Measurements from ENCODE around the gene HOTAIR.

The HOTAIR gene

DNA sequence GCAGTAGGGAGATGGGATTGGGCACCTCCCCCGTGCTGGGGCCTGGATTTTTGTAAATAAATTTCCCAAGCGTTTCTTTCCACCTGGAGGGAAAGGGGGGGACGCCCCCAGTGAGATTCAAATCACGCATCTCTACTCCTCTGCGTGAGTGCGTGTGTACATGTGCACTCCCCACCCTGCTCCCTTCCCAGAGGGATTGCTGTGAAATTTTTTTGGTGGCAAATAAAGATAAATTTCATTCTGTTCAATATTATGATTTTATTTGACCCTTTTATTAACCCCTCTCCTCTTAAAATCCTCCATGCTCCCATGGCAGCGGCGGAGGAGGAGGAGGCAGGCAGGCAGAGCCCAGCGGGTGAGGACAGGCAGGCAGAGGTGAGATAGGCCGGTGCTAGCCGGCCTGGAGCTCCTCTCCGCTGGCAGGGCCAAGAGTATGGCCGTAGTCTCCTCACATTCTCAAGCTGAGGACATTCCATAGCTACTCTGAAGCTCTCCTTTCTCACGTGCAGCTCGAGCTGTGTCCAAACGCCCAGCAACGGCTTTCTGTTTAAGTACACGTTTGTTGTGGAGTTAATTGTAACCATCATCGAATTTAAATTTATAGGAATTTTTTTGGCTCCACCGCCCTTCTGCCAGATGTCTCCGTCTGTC lies 1.5 kb upstream of the HOTAIR start:
- no peak for DNase-seq (ENCODE audit: low spot score)

- no peak for DNase-seq (ENCODE audit: low spot score)
Observed at GRCh38 chr12:53975479-53976152, 862 bp upstream of the HOTAIR start.

DNA sequence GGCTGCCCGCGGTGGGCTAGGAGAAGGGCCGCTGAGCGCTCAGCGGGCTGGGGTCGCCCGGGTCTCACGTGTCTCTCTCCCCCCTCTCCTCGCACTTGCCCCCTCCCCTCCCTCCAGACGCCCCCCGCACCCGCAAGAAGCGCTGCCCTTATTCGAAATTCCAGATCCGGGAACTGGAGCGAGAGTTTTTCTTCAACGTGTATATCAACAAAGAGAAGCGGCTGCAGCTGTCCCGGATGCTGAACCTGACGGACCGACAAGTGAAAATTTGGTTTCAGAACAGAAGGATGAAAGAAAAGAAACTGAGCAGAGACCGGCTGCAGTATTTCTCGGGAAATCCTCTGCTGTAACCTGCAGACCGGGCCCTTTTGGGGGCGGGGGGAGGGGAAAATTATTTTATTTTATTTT lies 314 bp upstream of the HOTAIR start:
- no peak for DNase-seq (ENCODE audit: low spot score)

DNA sequence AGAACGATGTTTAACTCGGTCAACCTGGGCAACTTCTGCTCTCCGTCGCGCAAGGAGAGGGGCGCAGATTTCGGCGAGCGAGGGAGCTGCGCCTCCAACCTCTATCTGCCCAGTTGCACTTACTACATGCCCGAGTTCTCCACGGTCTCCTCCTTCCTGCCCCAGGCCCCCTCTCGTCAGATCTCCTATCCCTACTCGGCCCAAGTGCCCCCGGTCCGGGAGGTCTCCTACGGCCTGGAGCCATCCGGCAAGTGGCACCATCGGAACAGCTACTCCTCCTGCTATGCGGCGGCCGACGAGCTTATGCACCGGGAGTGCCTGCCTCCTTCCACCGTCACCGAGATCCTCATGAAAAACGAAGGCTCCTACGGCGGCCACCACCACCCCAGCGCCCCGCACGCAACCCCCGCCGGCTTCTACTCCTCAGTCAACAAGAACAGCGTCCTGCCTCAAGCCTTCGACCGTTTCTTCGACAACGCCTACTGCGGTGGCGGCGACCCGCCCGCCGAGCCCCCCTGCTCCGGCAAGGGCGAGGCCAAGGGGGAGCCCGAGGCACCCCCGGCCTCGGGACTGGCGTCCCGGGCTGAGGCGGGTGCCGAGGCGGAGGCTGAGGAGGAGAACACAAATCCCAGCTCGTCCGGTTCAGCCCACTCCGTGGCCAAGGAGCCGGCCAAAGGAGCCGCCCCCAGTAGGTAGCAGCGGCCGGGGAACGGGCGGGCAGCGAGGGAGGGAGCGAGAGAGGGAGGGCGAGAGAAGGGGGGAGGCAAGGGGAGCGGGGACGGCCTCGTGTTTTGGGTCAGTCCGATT lies 1.3 kb downstream of the HOTAIR start:
- DNase-seq (ENCODE audit: low spot score): no peak

GRCh38 chr12:53972722-53973235 lies 2.0 kb downstream of the HOTAIR start, which contains the start of gene HOXC11:
TSS of gene HOXC11 (plus strand) at chr12:53973126. CDS start at chr12:53973242, 116 bp downstream.
- DNase-seq (ENCODE audit: low spot score): no peak

DNA sequence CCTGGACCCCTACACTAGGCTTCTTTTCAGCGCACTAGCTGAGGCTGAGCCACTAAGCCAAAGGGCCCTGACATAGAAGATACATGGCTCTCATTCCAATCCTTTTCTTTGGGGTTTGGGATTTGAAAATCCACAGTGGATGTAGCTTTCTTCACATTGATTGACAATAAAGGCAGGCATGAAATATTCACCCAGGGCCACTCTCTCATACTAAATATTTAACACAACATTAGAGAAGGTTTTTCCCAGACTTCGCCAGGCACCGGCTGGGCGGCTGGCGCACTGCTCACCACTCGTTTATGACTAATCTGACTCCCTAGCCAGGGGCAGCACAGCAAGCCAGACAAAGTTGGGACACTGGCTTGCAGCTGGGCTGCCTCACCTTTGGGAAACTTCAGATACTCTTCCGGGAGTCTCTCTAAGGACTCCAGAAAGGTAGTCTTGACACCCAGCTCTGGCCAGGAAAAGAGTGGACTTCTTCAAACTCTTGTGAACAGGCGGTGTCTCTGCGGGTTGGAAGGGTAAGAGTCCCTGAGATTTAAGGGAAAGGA lies 2.5 kb downstream of the HOTAIR start:
- no peak for DNase-seq (ENCODE audit: low spot score)

DNA sequence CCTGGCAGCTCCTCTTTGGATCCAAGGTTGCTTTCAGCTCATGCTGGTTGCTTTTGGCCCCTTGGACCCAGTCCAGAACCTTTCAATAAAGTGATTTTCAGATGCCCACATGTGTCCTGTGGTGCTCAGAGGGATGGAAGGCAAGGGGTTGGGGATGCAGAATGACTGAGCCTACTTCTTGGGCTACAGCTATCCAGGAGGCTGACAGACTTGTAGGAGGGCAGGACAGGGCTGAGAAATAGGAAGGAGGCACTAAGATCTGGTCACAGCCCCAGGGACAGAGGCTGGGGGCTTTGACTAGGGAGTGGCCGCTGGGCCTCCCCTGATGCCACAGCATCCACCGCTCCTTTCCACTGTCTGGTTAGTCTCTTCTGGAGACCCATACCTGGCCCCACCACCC lies 3.1 kb downstream of the HOTAIR start:
- DNase-seq (ENCODE audit: low spot score): no peak

DNA sequence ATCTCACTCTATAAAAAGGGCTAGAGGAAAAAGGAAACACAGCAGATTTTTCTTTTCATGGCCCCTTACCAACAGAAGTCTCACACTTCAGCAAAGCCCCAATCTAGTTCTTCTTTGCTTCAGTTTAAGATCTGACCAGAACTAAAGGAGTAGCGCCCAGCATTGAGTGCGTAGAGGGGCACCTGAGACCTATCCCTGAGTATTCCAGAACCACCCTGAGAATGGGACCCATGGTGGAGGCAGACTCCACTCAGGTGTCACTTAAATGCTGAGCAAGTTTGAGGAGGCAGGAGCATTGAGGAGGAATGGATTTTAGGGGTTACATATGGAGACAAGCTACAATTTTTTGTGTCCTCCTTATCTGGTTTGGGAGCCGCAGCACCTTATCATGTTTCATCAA lies 3.6 kb downstream of the HOTAIR start:
- no peak for DNase-seq (ENCODE audit: low spot score)

- DNase-seq (ENCODE audit: low spot score): no peak
Observed at GRCh38 chr12:53970451-53970850, 4.3 kb downstream of the HOTAIR start.

DNA sequence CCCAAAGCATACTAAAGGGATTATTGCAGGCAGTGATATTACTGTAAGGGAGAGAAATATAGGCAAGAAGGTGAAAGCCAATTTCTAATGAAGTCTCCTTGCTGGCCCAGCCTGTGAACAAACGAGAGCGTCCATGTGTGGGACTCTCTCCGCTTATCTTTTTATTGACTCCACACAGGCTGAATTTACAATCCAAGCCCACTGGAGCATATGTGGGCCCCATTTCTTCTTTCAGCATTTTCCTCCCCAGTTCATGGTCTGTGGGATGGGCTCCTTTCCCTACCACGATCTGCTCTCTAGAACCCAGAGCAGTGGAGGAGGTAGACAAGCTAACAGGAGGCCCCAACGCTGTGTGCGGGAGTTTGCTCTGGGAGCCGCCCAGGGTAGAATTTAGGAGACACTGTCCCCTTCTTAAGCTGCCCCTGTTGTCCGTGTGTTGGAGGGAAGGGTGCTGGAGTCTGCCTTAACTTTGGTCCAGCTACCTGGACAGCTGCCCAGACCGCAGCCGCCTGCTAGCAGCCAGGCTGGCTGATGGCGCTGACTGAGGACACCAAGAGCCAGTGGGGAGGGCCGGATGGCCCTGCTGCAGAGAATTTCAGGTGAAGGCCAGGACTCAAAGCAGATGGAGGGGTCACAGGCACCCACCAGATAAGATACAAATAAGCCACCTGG lies 5.0 kb downstream of the HOTAIR start:
- no peak for DNase-seq (ENCODE audit: low spot score)

DNA sequence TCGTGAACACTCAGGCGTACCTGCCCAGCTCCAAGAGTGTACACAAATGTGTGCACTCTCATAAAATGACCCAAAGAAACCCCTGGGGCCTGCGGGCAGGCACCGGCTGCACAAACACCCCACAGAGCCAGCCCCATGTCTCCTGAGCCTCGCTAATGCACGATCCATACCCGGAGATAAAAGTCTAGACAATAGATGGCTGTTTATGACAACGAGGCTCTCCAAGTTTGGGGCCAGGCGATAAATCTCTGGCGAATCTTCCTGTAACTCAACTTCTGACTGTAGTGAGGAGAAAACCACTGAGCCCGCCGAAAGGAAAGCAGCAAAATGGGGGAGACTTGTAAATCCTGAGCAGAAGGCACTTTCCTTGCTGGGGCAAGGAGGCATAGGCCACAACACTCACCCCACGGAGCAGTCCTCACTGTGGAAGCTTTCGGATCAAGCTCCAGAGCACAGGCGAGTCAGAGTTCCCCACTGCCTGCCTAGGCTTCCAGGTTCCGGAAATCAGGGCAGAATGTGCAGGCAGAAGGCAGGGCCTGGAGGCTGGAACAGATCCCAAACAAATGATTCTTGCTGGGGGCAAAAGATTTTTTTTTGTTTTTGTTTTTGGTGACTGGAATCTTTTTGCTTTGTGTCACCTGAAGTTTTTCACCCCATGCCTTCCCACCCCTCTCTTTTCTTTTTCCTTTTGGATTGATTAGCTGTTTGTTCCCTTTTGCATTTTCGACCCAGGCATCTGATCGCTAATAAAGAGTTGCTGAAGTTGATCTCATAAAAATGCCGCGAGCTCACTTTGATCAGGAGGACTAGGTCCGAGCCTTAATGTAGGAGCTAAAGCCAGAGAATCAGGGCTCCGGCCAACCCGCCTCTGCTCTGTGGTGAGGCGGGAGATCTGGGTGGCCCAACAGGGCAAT lies 6.3 kb downstream of the HOTAIR start:
- no peak for DNase-seq (ENCODE audit: low spot score)

- no peak for DNase-seq (ENCODE audit: low spot score)
Observed at GRCh38 chr12:53967421-53967925, 7.3 kb downstream of the HOTAIR start.

DNA sequence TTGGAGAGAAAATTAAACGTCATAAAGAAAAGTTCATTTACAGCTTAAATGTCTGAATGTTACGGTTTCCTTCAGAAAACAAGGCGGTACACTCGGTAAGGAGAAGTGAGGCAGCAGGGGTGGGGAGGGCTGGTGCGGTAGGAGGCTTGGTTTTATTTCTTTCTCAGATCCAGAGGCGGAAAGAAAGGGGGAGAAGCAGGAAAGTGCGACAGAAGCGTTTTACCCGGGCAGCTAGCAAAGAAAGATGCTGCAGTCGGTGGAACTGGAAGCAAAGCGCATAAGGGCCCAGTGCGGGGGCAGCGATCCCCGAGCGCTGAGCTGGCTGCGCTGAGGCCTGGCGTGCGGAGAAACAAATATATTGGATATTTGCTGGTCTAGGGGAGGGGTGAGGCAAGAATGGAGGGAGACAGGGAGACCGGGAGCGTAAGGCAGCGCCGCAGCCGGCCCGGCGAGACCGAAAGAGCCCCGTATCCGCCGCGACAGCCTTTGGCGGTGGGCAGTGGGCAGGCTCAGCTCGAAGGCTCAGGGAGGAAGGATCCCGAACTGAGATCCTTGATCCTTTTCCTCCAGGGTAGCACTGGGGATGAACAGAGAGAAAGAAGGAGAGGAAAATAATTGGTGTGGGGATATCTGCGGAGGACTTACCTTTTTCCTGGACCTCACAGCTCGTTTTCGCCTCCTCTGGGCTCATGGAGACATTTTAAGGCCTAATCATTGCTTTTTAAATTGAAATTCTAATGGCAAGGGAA lies 8.2 kb downstream of the HOTAIR start:
- DNase-seq (ENCODE audit: low spot score): no peak

GRCh38 chr12:53966085-53966384 lies 8.7 kb downstream of the HOTAIR start:
- DNase-seq (ENCODE audit: low spot score): no peak

GRCh38 chr12:53965281-53966084 lies 9.3 kb downstream of the HOTAIR start:
- DNase-seq (ENCODE audit: low spot score): no peak

- no peak for DNase-seq (ENCODE audit: low spot score)
Observed at GRCh38 chr12:53964315-53964713, 10.4 kb downstream of the HOTAIR start.

GRCh38 chr12:53963434-53964314 lies 11.1 kb downstream of the HOTAIR start:
- DNase-seq (ENCODE audit: low spot score): no peak

GRCh38 chr12:53963005-53963404 lies 11.7 kb downstream of the HOTAIR start:
- DNase-seq (ENCODE audit: low spot score): no peak

Measured in AG08396 (cell line).